ENCODE measurements around the gene TCF23.

DNA sequence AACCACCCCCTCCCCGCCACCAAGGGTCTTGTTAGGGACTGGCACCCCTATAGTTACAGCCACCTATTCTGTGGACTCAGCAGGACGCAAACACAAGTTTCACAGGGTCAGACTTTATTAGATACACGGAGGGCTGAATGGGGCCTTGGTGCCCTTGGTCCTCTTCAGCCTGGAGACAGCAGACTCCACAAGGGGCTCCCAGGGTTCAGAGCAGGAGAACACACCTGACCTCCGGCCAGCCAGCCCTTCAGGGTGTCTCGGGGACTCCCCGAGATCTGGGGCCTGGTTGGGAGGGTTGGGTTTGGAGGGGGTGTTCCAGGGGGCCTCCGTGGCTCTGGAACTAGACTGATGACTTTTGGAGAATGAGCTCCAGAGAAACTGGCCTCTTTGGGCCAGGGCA lies 12.1 kb upstream of the TCF23 start:
- TF ChIP-seq, protein P1, sequence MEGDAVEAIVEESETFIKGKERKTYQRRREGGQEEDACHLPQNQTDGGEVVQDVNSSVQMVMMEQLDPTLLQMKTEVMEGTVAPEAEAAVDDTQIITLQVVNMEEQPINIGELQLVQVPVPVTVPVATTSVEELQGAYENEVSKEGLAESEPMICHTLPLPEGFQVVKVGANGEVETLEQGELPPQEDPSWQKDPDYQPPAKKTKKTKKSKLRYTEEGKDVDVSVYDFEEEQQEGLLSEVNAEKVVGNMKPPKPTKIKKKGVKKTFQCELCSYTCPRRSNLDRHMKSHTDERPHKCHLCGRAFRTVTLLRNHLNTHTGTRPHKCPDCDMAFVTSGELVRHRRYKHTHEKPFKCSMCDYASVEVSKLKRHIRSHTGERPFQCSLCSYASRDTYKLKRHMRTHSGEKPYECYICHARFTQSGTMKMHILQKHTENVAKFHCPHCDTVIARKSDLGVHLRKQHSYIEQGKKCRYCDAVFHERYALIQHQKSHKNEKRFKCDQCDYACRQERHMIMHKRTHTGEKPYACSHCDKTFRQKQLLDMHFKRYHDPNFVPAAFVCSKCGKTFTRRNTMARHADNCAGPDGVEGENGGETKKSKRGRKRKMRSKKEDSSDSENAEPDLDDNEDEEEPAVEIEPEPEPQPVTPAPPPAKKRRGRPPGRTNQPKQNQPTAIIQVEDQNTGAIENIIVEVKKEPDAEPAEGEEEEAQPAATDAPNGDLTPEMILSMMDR (tag by site-specific recombination; IDR thresholded peaks at IDR 0.05): no peak
- TF ChIP-seq MEIS1 (CRISPR knock-in tag; IDR thresholded peaks at IDR 0.05; ENCODE audit: borderline replicate concordance): no peak
- no peak for TF ChIP-seq ZNF311 (tag by site-specific recombination; IDR thresholded peaks at IDR 0.05; ENCODE audit: borderline replicate concordance)
- no peak for TF ChIP-seq ZNF174 (tag by site-specific recombination; IDR thresholded peaks at IDR 0.05)
- no peak for TF ChIP-seq ZNF121 (tag by site-specific recombination; IDR thresholded peaks at IDR 0.05)
- TF ChIP-seq SETDB1 (IDR thresholded peaks at IDR 0.05; ENCODE audit: insufficient read length, low read length): no peak
- no peak for TF ChIP-seq TCF7L2 (IDR thresholded peaks at IDR 0.05; ENCODE audit: borderline replicate concordance, low read depth, low read length)
- TF ChIP-seq ZFP3 (tag by site-specific recombination; IDR thresholded peaks at IDR 0.05; ENCODE audit: low read depth): no peak
- TF ChIP-seq, protein P2, sequence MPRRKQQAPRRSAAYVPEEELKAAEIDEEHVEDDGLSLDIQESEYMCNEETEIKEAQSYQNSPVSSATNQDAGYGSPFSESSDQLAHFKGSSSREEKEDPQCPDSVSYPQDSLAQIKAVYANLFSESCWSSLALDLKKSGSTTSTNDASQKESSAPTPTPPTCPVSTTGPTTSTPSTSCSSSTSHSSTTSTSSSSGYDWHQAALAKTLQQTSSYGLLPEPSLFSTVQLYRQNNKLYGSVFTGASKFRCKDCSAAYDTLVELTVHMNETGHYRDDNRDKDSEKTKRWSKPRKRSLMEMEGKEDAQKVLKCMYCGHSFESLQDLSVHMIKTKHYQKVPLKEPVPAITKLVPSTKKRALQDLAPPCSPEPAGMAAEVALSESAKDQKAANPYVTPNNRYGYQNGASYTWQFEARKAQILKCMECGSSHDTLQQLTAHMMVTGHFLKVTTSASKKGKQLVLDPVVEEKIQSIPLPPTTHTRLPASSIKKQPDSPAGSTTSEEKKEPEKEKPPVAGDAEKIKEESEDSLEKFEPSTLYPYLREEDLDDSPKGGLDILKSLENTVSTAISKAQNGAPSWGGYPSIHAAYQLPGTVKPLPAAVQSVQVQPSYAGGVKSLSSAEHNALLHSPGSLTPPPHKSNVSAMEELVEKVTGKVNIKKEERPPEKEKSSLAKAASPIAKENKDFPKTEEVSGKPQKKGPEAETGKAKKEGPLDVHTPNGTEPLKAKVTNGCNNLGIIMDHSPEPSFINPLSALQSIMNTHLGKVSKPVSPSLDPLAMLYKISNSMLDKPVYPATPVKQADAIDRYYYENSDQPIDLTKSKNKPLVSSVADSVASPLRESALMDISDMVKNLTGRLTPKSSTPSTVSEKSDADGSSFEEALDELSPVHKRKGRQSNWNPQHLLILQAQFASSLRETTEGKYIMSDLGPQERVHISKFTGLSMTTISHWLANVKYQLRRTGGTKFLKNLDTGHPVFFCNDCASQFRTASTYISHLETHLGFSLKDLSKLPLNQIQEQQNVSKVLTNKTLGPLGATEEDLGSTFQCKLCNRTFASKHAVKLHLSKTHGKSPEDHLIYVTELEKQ (tag by site-specific recombination; IDR thresholded peaks at IDR 0.05; ENCODE audit: borderline replicate concordance): no peak
- no peak for TF ChIP-seq ZNF707 (tag by site-specific recombination; IDR thresholded peaks at IDR 0.05)
- no peak for TF ChIP-seq KLF16 (tag by site-specific recombination; IDR thresholded peaks at IDR 0.05)
- no peak for TF ChIP-seq ZBTB8A (tag by site-specific recombination; IDR thresholded peaks at IDR 0.05)

Measured in HEK293 (cell line).